ENCODE measurements around the gene KIF18B. TPM values are rescaled to one million over a fixed set of nuclear protein-coding genes. Genes with fewer than 3 reads are reported as not detected.
"Not testable (repeated sequence)": the region's sequence is repeated elsewhere in the genome, so short reads cannot be mapped to it uniquely, and the experiment has no call there.

KIF18B gene
- total RNA-seq, 8 experiments from 2014 or later = 0.20 to 17.8 (median 0.80) TPM

GRCh38 chr17:44966348-44967025, 18.9 kb upstream of the KIF18B start:
- no peak overlapping the region for H3K27ac ChIP-seq
- in situ Hi-C loops (cut with MboI; ENCODE audit: low pct_unique_long_range_greater_than_20kb in 2 of 9, low sequenced_read_pairs in 9 of 9, unreplicated experiment in 9 of 9) = no loop called here
- 0 to 60% (median 18%) methylated on average over 1 to 6 of the region's 21 CpGs; no CpG with 5 or more reads in 4 of the 10 experiments for WGBS, 10 experiments
- peaks cover 27 to 30% of the 10 kb centered on the region in 2 donors for H3K4me1 ChIP-seq (replicated peaks in 1 of 2)
- H3K4me3 ChIP-seq = peak overlapping the region in 3 of 5 donors; percentile 1 to 28 (median 19)
- ATAC-seq (replicated peaks in 6 of 8) = no peak

GRCh38 chr17:44965481-44966234, 18.1 kb upstream of the KIF18B start:
- Histone ChIP-seq H3K4me1 (replicated peaks in 1 of 2) (peaks cover 27 to 30% of the 10 kb centered on the region in 2 donors), H3K27ac (no peak overlapping the region), H3K4me3 (no peak overlapping the region)
- 25 to 81% (median 54%) methylated on average over 1 to 5 of the region's 5 CpGs for WGBS, 10 experiments
- ATAC-seq (replicated peaks in 6 of 8) = no peak
- in situ Hi-C loops (cut with MboI; ENCODE audit: low pct_unique_long_range_greater_than_20kb in 2 of 9, low sequenced_read_pairs in 9 of 9, unreplicated experiment in 9 of 9) = no loop called here

- no peak overlapping the region for H3K4me3 ChIP-seq
- in situ Hi-C loops (cut with MboI; ENCODE audit: low pct_unique_long_range_greater_than_20kb in 2 of 9, low sequenced_read_pairs in 9 of 9, unreplicated experiment in 9 of 9) = no loop called here
- no peak overlapping the region for H3K27ac ChIP-seq
- WGBS, 10 experiments = 40 to 80% (median 45%) methylated on average over 2 to 3 of the region's 7 CpGs; no CpG with 5 or more reads in 7 of the 10 experiments
- ATAC-seq (replicated peaks in 6 of 8) = peak in 7 of 8 experiments; percentile 10 to 67 (median 24)
- peaks cover 20 to 25% of the 10 kb centered on the region in 2 donors for H3K4me1 ChIP-seq (replicated peaks in 1 of 2)
These were observed 14.4 kb upstream of the KIF18B start for GRCh38 chr17:44961921-44962350.

GRCh38 chr17:44960691-44961090, 13.1 kb upstream of the KIF18B start:
- peaks cover 23 to 29% of the 10 kb centered on the region in 2 donors for H3K4me1 ChIP-seq (replicated peaks in 1 of 2)
- in situ Hi-C loops (cut with MboI; ENCODE audit: low pct_unique_long_range_greater_than_20kb in 2 of 9, low sequenced_read_pairs in 9 of 9, unreplicated experiment in 9 of 9) = no loop called here
- 42 to 86% (median 70%) methylated on average over 1 to 2 of the region's 2 CpGs; no CpG with 5 or more reads in 4 of the 10 experiments for WGBS, 10 experiments
- ATAC-seq (replicated peaks in 6 of 8) = peak in 1 of 8 experiments; percentile 3
- no peak overlapping the region for H3K27ac ChIP-seq
- no peak overlapping the region for H3K4me3 ChIP-seq

GRCh38 chr17:44959821-44960531, 12.4 kb upstream of the KIF18B start:
- Histone ChIP-seq H3K27ac (no peak overlapping the region), H3K4me3 (no peak overlapping the region), H3K4me1 (replicated peaks in 1 of 2) (peaks cover 29 to 35% of the 10 kb centered on the region in 2 donors)
- no CpG with 5 or more reads among the region's 56 CpGs for WGBS, 10 experiments
- in situ Hi-C loops (cut with MboI; ENCODE audit: low pct_unique_long_range_greater_than_20kb in 2 of 9, low sequenced_read_pairs in 9 of 9, unreplicated experiment in 9 of 9) = no loop called here
- ATAC-seq (replicated peaks in 6 of 8) = peak in 4 of 8 experiments; percentile 34 to 68 (median 58)

GRCh38 chr17:44956998-44957981, 9.7 kb upstream of the KIF18B start:
- H3K4me3 ChIP-seq = no peak overlapping the region
- in situ Hi-C loops (cut with MboI; ENCODE audit: low pct_unique_long_range_greater_than_20kb in 2 of 9, low sequenced_read_pairs in 9 of 9, unreplicated experiment in 9 of 9) = no loop called here
- ATAC-seq (replicated peaks in 6 of 8) = no peak
- H3K4me1 ChIP-seq (replicated peaks in 1 of 2) = peaks cover 30 to 35% of the 10 kb centered on the region in 2 donors
- no peak overlapping the region for H3K27ac ChIP-seq
- WGBS, 10 experiments = 0 to 100% (median 68%) methylated on average over 1 to 6 of the region's 8 CpGs; no CpG with 5 or more reads in 4 of the 10 experiments

GRCh38 chr17:44955674-44956425, 8.3 kb upstream of the KIF18B start:
- ATAC-seq (replicated peaks in 6 of 8) = peak in 5 of 8 experiments; percentile 52 to 82 (median 61)
- 17 to 52% (median 39%) methylated on average over 1 to 6 of the region's 8 CpGs; no CpG with 5 or more reads in 4 of the 10 experiments for WGBS, 10 experiments
- no peak overlapping the region for H3K4me3 ChIP-seq
- H3K27ac ChIP-seq = peak overlapping the region; percentile 25 to 64
- peaks cover 30 to 35% of the 10 kb centered on the region in 2 donors for H3K4me1 ChIP-seq (replicated peaks in 1 of 2)
- in situ Hi-C loops (cut with MboI; ENCODE audit: low pct_unique_long_range_greater_than_20kb in 2 of 9, low sequenced_read_pairs in 9 of 9, unreplicated experiment in 9 of 9) = no loop called here

GRCh38 chr17:44952946-44953475, 5.4 kb upstream of the KIF18B start:
- in situ Hi-C loops (cut with MboI; ENCODE audit: low pct_unique_long_range_greater_than_20kb in 2 of 9, low sequenced_read_pairs in 9 of 9, unreplicated experiment in 9 of 9) = no loop called here
- WGBS, 10 experiments = 20 to 75% (median 53%) methylated on average over 1 to 5 of the region's 6 CpGs; no CpG with 5 or more reads in 1 of the 10 experiments
- H3K4me1 ChIP-seq (replicated peaks in 1 of 2) = peaks cover 27 to 34% of the 10 kb centered on the region in 2 donors
- ATAC-seq (replicated peaks in 6 of 8) = peak in 1 of 8 experiments; percentile 21
- no peak overlapping the region for H3K4me3 ChIP-seq
- H3K27ac ChIP-seq = no peak overlapping the region

GRCh38 chr17:44948315-44948795, 782 bp upstream of the KIF18B start:
- 45 to 100% (median 63%) methylated on average over 2 to 7 of the region's 7 CpGs; no CpG with 5 or more reads in 2 of the 10 experiments for WGBS, 10 experiments

GRCh38 chr17:44945652-44946051, 1.9 kb downstream of the KIF18B start:
- in situ Hi-C loops (cut with MboI; ENCODE audit: low pct_unique_long_range_greater_than_20kb in 2 of 9, low sequenced_read_pairs in 9 of 9, unreplicated experiment in 9 of 9); ATAC-seq (replicated peaks in 6 of 8); H3K4me3 ChIP-seq; H3K4me1 ChIP-seq (replicated peaks in 1 of 2); H3K27ac ChIP-seq: not testable (repeated sequence)
- 86 to 100% (median 97%) methylated on average over 2 to 8 of the region's 10 CpGs; no CpG with 5 or more reads in 1 of the 10 experiments for WGBS, 10 experiments

More at GRCh38 chr17:44948315-44948795, 782 bp upstream of the KIF18B start:
- peak overlapping the region in 1 of 2 donors; percentile 51 for H3K27ac ChIP-seq
- in situ Hi-C loops (cut with MboI; ENCODE audit: low pct_unique_long_range_greater_than_20kb in 2 of 9, low sequenced_read_pairs in 9 of 9, unreplicated experiment in 9 of 9) = no loop called here
- peak overlapping the region; percentile 45 to 71 (median 56) for H3K4me3 ChIP-seq
- no peak for ATAC-seq (replicated peaks in 6 of 8)
- H3K4me1 ChIP-seq (replicated peaks in 1 of 2) = peaks cover 0 to 4% of the 10 kb centered on the region in 2 donors

GRCh38 chr17:44942456-44942855, 5.1 kb downstream of the KIF18B start:
- no peak for ATAC-seq (replicated peaks in 6 of 8)
- Histone ChIP-seq H3K27ac (no peak overlapping the region), H3K4me1 (replicated peaks in 1 of 2) (no peaks in the 10 kb centered on the region), H3K4me3 (no peak overlapping the region)
- 20 to 100% (median 94%) methylated on average over 1 to 3 of the region's 4 CpGs; no CpG with 5 or more reads in 3 of the 10 experiments for WGBS, 10 experiments
- in situ Hi-C loops (cut with MboI; ENCODE audit: low pct_unique_long_range_greater_than_20kb in 2 of 9, low sequenced_read_pairs in 9 of 9, unreplicated experiment in 9 of 9) = no loop called here
